GM15510 (cell line): Measurements from ENCODE around the gene ITGBL1.

ENCODE experiments used
- POLR2A ChIP-seq: IDR thresholded peaks from 3 replicates; pipeline ENCODE4 v1.6.1; 2011; ENCODE audit warnings: borderline replicate concordance; ENCODE audit not compliant: insufficient read length; ENCODE audit errors: extremely low read depth

Gene ITGBL1

GRCh38 chr13:101736566-101736965 lies 284.1 kb downstream of the ITGBL1 start:
- TF ChIP-seq POLR2A, result no peak

GRCh38 chr13:101738336-101738735 lies 285.9 kb downstream of the ITGBL1 start:
- TF ChIP-seq POLR2A, result no peak

- TF ChIP-seq POLR2A, result no peak
Measured at GRCh38 chr13:101739382-101740178, 287.1 kb downstream of the ITGBL1 start.

GRCh38 chr13:101746513-101746912 lies 294.0 kb downstream of the ITGBL1 start:
- no peak for TF ChIP-seq POLR2A

GRCh38 chr13:101747039-101747438 lies 294.6 kb downstream of the ITGBL1 start:
- TF ChIP-seq POLR2A, result no peak

GRCh38 chr13:101749584-101749983 lies 297.1 kb downstream of the ITGBL1 start:
- TF ChIP-seq POLR2A, result no peak

GRCh38 chr13:101751488-101751887 lies 299.0 kb downstream of the ITGBL1 start:
- no peak for TF ChIP-seq POLR2A

GRCh38 chr13:101752432-101752831 lies 300.0 kb downstream of the ITGBL1 start:
- no peak for TF ChIP-seq POLR2A

- no peak for TF ChIP-seq POLR2A
Measured at GRCh38 chr13:101755228-101755887, 302.9 kb downstream of the ITGBL1 start.

- no peak for TF ChIP-seq POLR2A
Measured at GRCh38 chr13:101757446-101758039, 305.1 kb downstream of the ITGBL1 start.

GRCh38 chr13:101763191-101763590 lies 310.7 kb downstream of the ITGBL1 start:
- no peak for TF ChIP-seq POLR2A
